Measurements from ENCODE around the gene STAMBP. TPM values are rescaled to one million over a fixed set of nuclear protein-coding genes. Genes with fewer than 3 reads are reported as not detected.

The STAMBP gene
- total and polyA plus RNA-seq, 4 donors, result 22.3 to 39.7 (median 24.4) TPM

DNA sequence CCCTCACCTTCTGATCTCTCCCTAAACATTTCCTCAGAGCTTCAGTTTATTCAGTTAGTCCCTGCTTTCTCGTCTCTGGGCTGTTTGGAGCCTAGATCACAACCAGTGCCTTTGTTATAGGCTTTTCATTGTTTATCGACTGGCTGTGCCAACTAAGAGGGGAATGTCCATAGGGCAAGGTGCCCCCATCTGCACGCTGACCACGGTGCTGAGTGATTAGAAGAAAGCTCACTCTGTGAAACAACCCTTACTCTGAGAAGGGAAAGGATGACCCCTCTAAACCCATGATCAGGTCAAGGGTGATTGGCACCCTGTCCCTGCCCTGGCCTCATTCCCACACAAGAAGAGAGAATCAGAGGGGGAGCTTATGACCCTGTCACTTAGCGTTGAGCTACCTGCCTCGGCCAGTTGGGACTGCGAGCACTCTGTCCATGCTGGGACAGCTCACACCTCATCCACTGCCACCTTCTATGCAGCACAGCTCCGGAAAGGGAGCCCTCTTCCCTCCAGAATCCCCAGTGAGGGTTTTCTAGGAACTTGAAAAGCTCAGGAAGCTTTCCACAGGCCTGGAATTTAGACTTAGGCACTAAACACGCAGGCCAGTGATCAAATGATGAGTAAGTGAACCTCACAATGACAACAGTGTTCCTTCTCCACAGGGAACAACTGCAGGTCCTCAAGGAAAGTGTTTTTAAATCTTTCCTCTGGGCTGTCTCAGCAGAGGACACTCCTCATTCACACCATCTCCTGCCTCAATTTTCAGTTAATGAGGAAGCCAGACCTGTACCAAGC, 61.7 kb downstream of the STAMBP start:
- no peak for ATAC-seq (ENCODE audit: insufficient read depth, low FRiP score)
- H3K36me3 ChIP-seq (ENCODE audit: control insufficient read depth in 4 of 4, insufficient read depth in 4 of 4, low read length in 4 of 4), result no peaks in the 10 kb centered on the region
- no peak overlapping the region for H3K4me3 ChIP-seq
- DNase-seq, result no peak
- H3K27me3 ChIP-seq (ENCODE audit: control insufficient read depth in 3 of 3, insufficient read depth in 3 of 3, low read length in 2 of 3), result peaks cover 0 to 4% (median 2%) of the 10 kb centered on the region in 3 donors
- TF ChIP-seq, protein P1, sequence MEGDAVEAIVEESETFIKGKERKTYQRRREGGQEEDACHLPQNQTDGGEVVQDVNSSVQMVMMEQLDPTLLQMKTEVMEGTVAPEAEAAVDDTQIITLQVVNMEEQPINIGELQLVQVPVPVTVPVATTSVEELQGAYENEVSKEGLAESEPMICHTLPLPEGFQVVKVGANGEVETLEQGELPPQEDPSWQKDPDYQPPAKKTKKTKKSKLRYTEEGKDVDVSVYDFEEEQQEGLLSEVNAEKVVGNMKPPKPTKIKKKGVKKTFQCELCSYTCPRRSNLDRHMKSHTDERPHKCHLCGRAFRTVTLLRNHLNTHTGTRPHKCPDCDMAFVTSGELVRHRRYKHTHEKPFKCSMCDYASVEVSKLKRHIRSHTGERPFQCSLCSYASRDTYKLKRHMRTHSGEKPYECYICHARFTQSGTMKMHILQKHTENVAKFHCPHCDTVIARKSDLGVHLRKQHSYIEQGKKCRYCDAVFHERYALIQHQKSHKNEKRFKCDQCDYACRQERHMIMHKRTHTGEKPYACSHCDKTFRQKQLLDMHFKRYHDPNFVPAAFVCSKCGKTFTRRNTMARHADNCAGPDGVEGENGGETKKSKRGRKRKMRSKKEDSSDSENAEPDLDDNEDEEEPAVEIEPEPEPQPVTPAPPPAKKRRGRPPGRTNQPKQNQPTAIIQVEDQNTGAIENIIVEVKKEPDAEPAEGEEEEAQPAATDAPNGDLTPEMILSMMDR (IDR thresholded peaks at IDR 0.05; ENCODE audit: control extremely low read depth, extremely low read depth), result no peak
- no peak overlapping the region for H3K27ac ChIP-seq (ENCODE audit: low read depth in 1 of 2, low read length in 1 of 2)
- no peaks in the 10 kb centered on the region for H3K9me3 ChIP-seq (ENCODE audit: control insufficient read depth in 4 of 4, insufficient read depth in 3 of 4, low read length in 3 of 4)
- 75 to 90% methylated on average over 9 of the region's 9 CpGs for WGBS, 2 donors
- no peak overlapping the region for H3K9ac ChIP-seq (ENCODE audit: insufficient read depth in 1 of 2, low read length in 2 of 2)
- H3K4me1 ChIP-seq (ENCODE audit: control insufficient read depth in 5 of 5, insufficient read depth in 5 of 5, low read length in 5 of 5), result no peaks in the 10 kb centered on the region

DNA sequence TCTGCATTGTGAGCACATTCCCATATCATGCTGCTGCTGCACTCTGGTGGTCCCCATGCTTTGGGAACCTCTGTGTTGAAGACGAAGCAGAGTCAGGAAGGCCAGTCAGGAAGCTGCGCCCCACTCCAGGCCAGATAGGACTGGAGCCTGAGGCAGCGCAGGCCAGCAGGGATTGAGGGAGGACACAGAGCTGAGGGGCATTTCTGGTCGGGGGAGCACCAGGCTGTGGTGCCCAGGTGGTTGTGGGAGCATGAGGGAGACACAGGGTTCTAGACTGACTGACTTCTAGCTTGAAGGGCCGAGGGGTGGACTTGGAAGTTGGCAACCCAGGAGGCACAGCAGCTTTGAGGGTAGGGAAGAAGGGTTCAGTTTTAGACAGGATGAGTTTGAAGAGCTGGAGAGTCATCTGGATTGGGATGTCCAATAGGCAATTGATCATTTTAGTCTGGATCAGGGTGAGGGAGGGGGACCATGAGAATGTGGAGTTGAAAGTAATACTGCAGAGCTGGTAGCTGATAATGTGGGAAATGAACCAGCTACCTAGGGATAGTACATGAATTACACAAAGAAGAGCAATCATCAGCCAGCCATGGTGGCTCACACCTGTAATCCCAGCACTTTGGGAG, 62.6 kb downstream of the STAMBP start:
- Histone ChIP-seq H3K36me3 (ENCODE audit: control insufficient read depth in 4 of 4, insufficient read depth in 4 of 4, low read length in 4 of 4) (no peaks in the 10 kb centered on the region), H3K4me1 (ENCODE audit: control insufficient read depth in 5 of 5, insufficient read depth in 5 of 5, low read length in 5 of 5) (no peaks in the 10 kb centered on the region), H3K4me3 (no peak overlapping the region), H3K9me3 (ENCODE audit: control insufficient read depth in 4 of 4, insufficient read depth in 3 of 4, low read length in 3 of 4) (no peaks in the 10 kb centered on the region), H3K9ac (ENCODE audit: insufficient read depth in 1 of 2, low read length in 2 of 2) (no peak overlapping the region), H3K27me3 (ENCODE audit: control insufficient read depth in 3 of 3, insufficient read depth in 3 of 3, low read length in 2 of 3) (peaks cover 0 to 4% (median 2%) of the 10 kb centered on the region in 3 donors), H3K27ac (ENCODE audit: low read depth in 1 of 2, low read length in 1 of 2) (no peak overlapping the region)
- WGBS, 2 donors, result 91 to 97% methylated on average over 4 to 5 of the region's 5 CpGs
- DNase-seq (no peak), ATAC-seq (ENCODE audit: insufficient read depth, low FRiP score) (no peak)
- TF ChIP-seq, protein P1 (IDR thresholded peaks at IDR 0.05; ENCODE audit: control extremely low read depth, extremely low read depth), result no peak

DNA sequence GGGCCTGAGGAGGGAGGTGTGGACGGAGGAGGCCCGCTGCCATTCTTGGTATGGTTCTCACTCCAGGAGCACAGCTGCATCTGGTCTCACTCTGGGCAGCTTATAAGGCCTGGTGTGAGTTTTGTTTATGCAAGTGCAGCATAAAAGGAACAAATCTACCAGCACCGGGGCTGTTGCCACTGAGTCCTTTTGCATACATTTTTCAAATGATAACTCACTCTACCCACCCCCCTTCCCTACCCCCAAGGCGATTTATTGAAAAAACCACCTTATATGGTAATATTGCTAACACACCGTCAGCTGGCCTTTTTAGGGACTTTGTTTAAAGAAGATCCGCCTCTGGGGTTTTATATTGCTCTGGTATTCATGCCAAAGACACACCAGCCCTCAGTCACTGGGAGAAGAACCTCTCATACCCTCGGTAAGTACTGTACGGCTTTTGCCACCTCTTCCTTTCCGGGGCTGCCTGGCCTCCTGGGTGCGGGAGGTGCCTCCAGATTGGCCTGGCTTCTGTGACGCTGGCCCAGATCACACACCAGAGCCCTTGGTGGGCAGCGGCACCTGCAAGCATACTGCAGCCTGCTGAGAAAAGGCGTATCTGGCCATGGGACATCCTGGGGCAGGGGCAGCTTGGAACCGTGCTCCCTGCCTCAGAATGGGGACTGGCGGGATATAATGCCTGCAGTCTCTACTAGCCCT, 64.0 kb downstream of the STAMBP start, which contains the start of gene ACTG2:
Gene ACTG2 (plus strand): TSS at position 378 of the 699 bp plus-strand sequence. CDS start 8,304 bp downstream, outside the sequence.
- ATAC-seq (ENCODE audit: insufficient read depth, low FRiP score), result no peak
- Histone ChIP-seq H3K9ac (ENCODE audit: insufficient read depth in 1 of 2, low read length in 2 of 2) (no peak within 1 kb of the TSS), H3K27ac (ENCODE audit: low read depth in 1 of 2, low read length in 1 of 2) (peak within 1 kb of the TSS in 1 of 2 donors; percentile 44), H3K4me1 (ENCODE audit: control insufficient read depth in 5 of 5, insufficient read depth in 5 of 5, low read length in 5 of 5) (no peaks in the 10 kb centered on the region), H3K4me3 (peak within 1 kb of the TSS; percentile 18), H3K36me3 (ENCODE audit: control insufficient read depth in 4 of 4, insufficient read depth in 4 of 4, low read length in 4 of 4) (no peaks in the 10 kb centered on the region), H3K9me3 (ENCODE audit: control insufficient read depth in 4 of 4, insufficient read depth in 3 of 4, low read length in 3 of 4) (no peaks in the 10 kb centered on the region), H3K27me3 (ENCODE audit: control insufficient read depth in 3 of 3, insufficient read depth in 3 of 3, low read length in 2 of 3) (peaks cover 0 to 4% (median 2%) of the 10 kb centered on the region in 3 donors)
- 81 to 87% methylated on average over 15 of the region's 15 CpGs for WGBS, 2 donors
- peak in 2 of 3 donors; percentile 11 to 30 for DNase-seq
- TF ChIP-seq, protein P1 (IDR thresholded peaks at IDR 0.05; ENCODE audit: control extremely low read depth, extremely low read depth), result no peak
